Mesendoderm (in vitro differentiated cells): ENCODE data around the gene SPTBN5.

Experiments
- DNase-seq: peaks from one replicate; pipeline ENCODE4 v3.0.0; 2013
- H2AK5ac ChIP-seq: 2 replicates; pipeline ENCODE4 v1.6.1; 2013; ENCODE audit warnings: low read length, inconsistent platforms
- H2BK120ac ChIP-seq: 2 replicates; pipeline ENCODE4 v1.6.1; 2013; ENCODE audit warnings: low read depth, mild to moderate bottlenecking, low read length, moderate library complexity, mixed read lengths
- H2BK15ac ChIP-seq: replicated peaks from 2 replicates; pipeline ENCODE4 v1.6.1; 2013; ENCODE audit warnings: low read depth, mild to moderate bottlenecking, moderate library complexity
- H2BK5ac ChIP-seq: 2 replicates; pipeline ENCODE4 v1.6.1; 2013; ENCODE audit warnings: low read length, inconsistent platforms
- H3K18ac ChIP-seq: 2 replicates; pipeline ENCODE4 v1.6.1; 2013; ENCODE audit warnings: mild to moderate bottlenecking, low read length, mixed read lengths
- H3K23ac ChIP-seq: one replicate; pipeline ENCODE4 v1.6.1; 2013; ENCODE audit warnings: low read length
- H3K27ac ChIP-seq: 2 replicates; pipeline ENCODE4 v1.5.1; 2013; ENCODE audit warnings: low read depth, mild to moderate bottlenecking, inconsistent platforms, low read length, moderate library complexity
- H3K27me3 ChIP-seq: 2 replicates; pipeline ENCODE4 v1.6.1; 2013; ENCODE audit warnings: low read length, control low read depth, mild to moderate bottlenecking, inconsistent platforms; ENCODE audit not compliant: insufficient read depth, poor library complexity
- H3K36me3 ChIP-seq: 2 replicates; pipeline ENCODE4 v1.6.1; 2013; ENCODE audit warnings: low read length, inconsistent platforms; ENCODE audit not compliant: control insufficient read depth, insufficient read depth
- H3K4ac ChIP-seq: one replicate; pipeline ENCODE4 v1.6.1; 2013; ENCODE audit warnings: low read depth, mild to moderate bottlenecking, low read length, moderate library complexity
- H3K4me1 ChIP-seq: 2 replicates; pipeline ENCODE4 v1.6.1; 2013; ENCODE audit warnings: low read depth, low read length, inconsistent platforms; ENCODE audit not compliant: control insufficient read depth
- H3K4me2 ChIP-seq: 2 replicates; pipeline ENCODE4 v1.6.1; 2013; ENCODE audit warnings: low read length
- H3K4me3 ChIP-seq: 2 replicates; pipeline ENCODE4 v1.5.1; 2013; ENCODE audit warnings: mild to moderate bottlenecking, low read length
- H3K56ac ChIP-seq: one replicate; pipeline ENCODE4 v1.6.1; 2013; ENCODE audit warnings: low read length
- H3K79me1 ChIP-seq: 2 replicates; pipeline ENCODE4 v1.6.1; 2013; ENCODE audit warnings: low read length, inconsistent platforms
- H3K79me2 ChIP-seq: 2 replicates; pipeline ENCODE4 v1.6.1; 2013; ENCODE audit warnings: mild to moderate bottlenecking, low read length; ENCODE audit not compliant: control insufficient read depth, insufficient read depth
- H3K9ac ChIP-seq: 2 replicates; pipeline ENCODE4 v1.6.1; 2013; ENCODE audit warnings: low read length, inconsistent platforms
- H4K5ac ChIP-seq: one replicate; pipeline ENCODE4 v1.6.1; 2013; ENCODE audit warnings: low read length
- H4K8ac ChIP-seq: one replicate; pipeline ENCODE4 v1.6.1; 2013; ENCODE audit warnings: low read depth, mild to moderate bottlenecking, control low read depth, low read length, moderate library complexity
- WGBS: extraction: QIAGEN DNeasy Blood & Tissue Kit; methylation state at CpG from one replicate; pipeline ENCODE4 v1.1.7; 2013; ENCODE audit warnings: low lambda C conversion rate, missing lambda C conversion rate; ENCODE audit not compliant: insufficient coverage; ENCODE audit errors: extremely low coverage; 5-methylcytosine and 5-hydroxymethylcytosine counted together

SPTBN5 gene

DNA sequence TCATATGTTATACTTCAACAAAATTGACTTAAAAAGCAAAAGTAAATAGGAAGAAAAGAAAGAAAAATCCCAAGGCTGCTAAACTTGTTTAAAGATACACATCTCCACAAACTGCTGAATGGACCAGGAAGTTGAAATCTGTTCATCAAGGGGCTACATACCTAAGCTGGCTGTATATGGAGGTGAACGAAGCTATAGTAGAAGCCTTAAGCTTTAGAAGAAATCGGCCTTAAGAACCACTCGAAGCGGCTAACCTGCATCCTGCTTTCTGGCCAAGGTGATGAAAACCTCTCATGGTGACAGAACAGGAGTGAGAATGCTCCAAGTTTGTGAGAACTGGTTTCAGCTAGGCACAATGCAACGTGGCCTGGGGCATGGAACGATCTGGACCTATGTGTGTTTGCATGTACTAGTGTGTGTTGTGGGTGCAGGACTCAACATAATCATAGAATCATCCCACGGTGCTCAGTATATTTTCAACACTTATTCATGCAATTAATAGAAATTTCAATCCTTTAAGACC is 31.3 kb upstream of the SPTBN5 start:
- H3K79me1 ChIP-seq: peaks cover 1% of the 10 kb centered on the region
- H3K27ac ChIP-seq: no peak overlapping the region
- no peak overlapping the region for H3K4me2 ChIP-seq
- no peaks in the 10 kb centered on the region for H3K36me3 ChIP-seq
- H3K79me2 ChIP-seq: no peaks in the 10 kb centered on the region
- H3K4me1 ChIP-seq: no peaks in the 10 kb centered on the region
- H2BK15ac ChIP-seq: no peak overlapping the region
- no CpG with 5 or more reads among the region's 7 CpGs for WGBS
- H3K27me3 ChIP-seq: no peaks in the 10 kb centered on the region
- no peak overlapping the region for H3K18ac ChIP-seq
- no peak overlapping the region for H2AK5ac ChIP-seq
- H4K5ac ChIP-seq: no peak overlapping the region
- no peak overlapping the region for H3K9ac ChIP-seq
- no peak overlapping the region for H3K23ac ChIP-seq
- DNase-seq: no peak
- no peak overlapping the region for H3K4ac ChIP-seq
- H2BK120ac ChIP-seq: no peak overlapping the region
- H2BK5ac ChIP-seq: no peak overlapping the region
- H4K8ac ChIP-seq: no peak overlapping the region
- H3K4me3 ChIP-seq: no peak overlapping the region
- no peak overlapping the region for H3K56ac ChIP-seq

GRCh38 chr15:41923401-41923997 is 29.6 kb upstream of the SPTBN5 start:
- no peak for DNase-seq
- no peak overlapping the region for H3K4ac ChIP-seq
- no peak overlapping the region for H3K27ac ChIP-seq
- H3K79me2 ChIP-seq: no peaks in the 10 kb centered on the region
- H3K27me3 ChIP-seq: no peaks in the 10 kb centered on the region
- H3K36me3 ChIP-seq: peaks cover 2% of the 10 kb centered on the region
- H3K18ac ChIP-seq: no peak overlapping the region
- H2BK15ac ChIP-seq: no peak overlapping the region
- H2BK5ac ChIP-seq: no peak overlapping the region
- H3K4me3 ChIP-seq: no peak overlapping the region
- H3K56ac ChIP-seq: no peak overlapping the region
- no peaks in the 10 kb centered on the region for H3K79me1 ChIP-seq
- no peak overlapping the region for H2AK5ac ChIP-seq
- no CpG with 5 or more reads among the region's 3 CpGs for WGBS
- no peak overlapping the region for H4K5ac ChIP-seq
- no peak overlapping the region for H3K23ac ChIP-seq
- H3K9ac ChIP-seq: no peak overlapping the region
- H3K4me1 ChIP-seq: no peaks in the 10 kb centered on the region
- no peak overlapping the region for H4K8ac ChIP-seq
- no peak overlapping the region for H2BK120ac ChIP-seq
- no peak overlapping the region for H3K4me2 ChIP-seq

- Histone ChIP-seq H4K5ac (no peak overlapping the region), H3K4me1 (no peaks in the 10 kb centered on the region), H3K23ac (no peak overlapping the region), H2AK5ac (no peak overlapping the region), H3K79me2 (no peaks in the 10 kb centered on the region), H2BK5ac (no peak overlapping the region), H3K36me3 (peaks cover 8% of the 10 kb centered on the region), H2BK15ac (no peak overlapping the region), H3K9ac (no peak overlapping the region), H3K4me3 (no peak overlapping the region), H3K27me3 (no peaks in the 10 kb centered on the region), H3K79me1 (peaks cover 2% of the 10 kb centered on the region), H3K18ac (no peak overlapping the region), H3K27ac (no peak overlapping the region), H2BK120ac (no peak overlapping the region), H3K4me2 (no peak overlapping the region), H4K8ac (no peak overlapping the region), H3K56ac (no peak overlapping the region), H3K4ac (no peak overlapping the region)
- DNase-seq: no peak
- WGBS: no CpG with 5 or more reads among the region's 9 CpGs
These were observed 28.5 kb upstream of the SPTBN5 start for GRCh38 chr15:41922353-41922752.

- H2BK5ac ChIP-seq: no peak overlapping the region
- no peaks in the 10 kb centered on the region for H3K27me3 ChIP-seq
- no peaks in the 10 kb centered on the region for H3K79me2 ChIP-seq
- H3K56ac ChIP-seq: no peak overlapping the region
- no peak overlapping the region for H3K23ac ChIP-seq
- no peak overlapping the region for H3K4me3 ChIP-seq
- H2AK5ac ChIP-seq: no peak overlapping the region
- no peak overlapping the region for H2BK120ac ChIP-seq
- H4K5ac ChIP-seq: no peak overlapping the region
- no peak for DNase-seq
- no peak overlapping the region for H4K8ac ChIP-seq
- no peak overlapping the region for H3K9ac ChIP-seq
- H3K79me1 ChIP-seq: peaks cover 2% of the 10 kb centered on the region
- no peak overlapping the region for H3K18ac ChIP-seq
- H2BK15ac ChIP-seq: no peak overlapping the region
- H3K27ac ChIP-seq: no peak overlapping the region
- no peak overlapping the region for H3K4me2 ChIP-seq
- WGBS: no CpG with 5 or more reads among the region's 5 CpGs
- H3K36me3 ChIP-seq: peaks cover 8% of the 10 kb centered on the region
- no peak overlapping the region for H3K4ac ChIP-seq
- H3K4me1 ChIP-seq: no peaks in the 10 kb centered on the region
These were observed 27.8 kb upstream of the SPTBN5 start for GRCh38 chr15:41921639-41922038.

- Histone ChIP-seq H3K4me2 (no peak overlapping the region), H3K36me3 (peaks cover 8% of the 10 kb centered on the region), H3K18ac (no peak overlapping the region), H3K27me3 (no peaks in the 10 kb centered on the region), H4K8ac (no peak overlapping the region), H3K9ac (no peak overlapping the region), H3K27ac (no peak overlapping the region), H3K79me1 (peaks cover 2% of the 10 kb centered on the region), H3K79me2 (no peaks in the 10 kb centered on the region), H2AK5ac (no peak overlapping the region), H3K23ac (no peak overlapping the region), H2BK15ac (no peak overlapping the region), H3K56ac (no peak overlapping the region), H3K4me3 (no peak overlapping the region), H2BK5ac (no peak overlapping the region), H3K4me1 (no peaks in the 10 kb centered on the region), H4K5ac (no peak overlapping the region), H3K4ac (no peak overlapping the region), H2BK120ac (no peak overlapping the region)
- whole genome bisulfite sequencing: no CpG with 5 or more reads among the region's 9 CpGs
- DNase-seq: no peak
These were observed 27.3 kb upstream of the SPTBN5 start for GRCh38 chr15:41921167-41921566.

- Histone ChIP-seq H2BK5ac (no peak overlapping the region), H3K56ac (no peak overlapping the region), H3K79me1 (peaks cover 2% of the 10 kb centered on the region), H3K4me1 (no peaks in the 10 kb centered on the region), H3K4me3 (no peak overlapping the region), H3K4me2 (no peak overlapping the region), H3K23ac (no peak overlapping the region), H3K27ac (no peak overlapping the region), H4K8ac (no peak overlapping the region), H2BK15ac (no peak overlapping the region), H2AK5ac (no peak overlapping the region), H3K4ac (no peak overlapping the region), H2BK120ac (no peak overlapping the region), H3K27me3 (no peaks in the 10 kb centered on the region), H3K18ac (no peak overlapping the region), H3K36me3 (peaks cover 8% of the 10 kb centered on the region), H4K5ac (no peak overlapping the region), H3K9ac (no peak overlapping the region), H3K79me2 (no peaks in the 10 kb centered on the region)
- WGBS: no CpG with 5 or more reads among the region's 3 CpGs
- DNase-seq: no peak
These were observed 26.2 kb upstream of the SPTBN5 start for GRCh38 chr15:41919954-41920538.
